Measurements from ENCODE around the gene ANKLE2.

- TF ChIP-seq, protein P1, sequence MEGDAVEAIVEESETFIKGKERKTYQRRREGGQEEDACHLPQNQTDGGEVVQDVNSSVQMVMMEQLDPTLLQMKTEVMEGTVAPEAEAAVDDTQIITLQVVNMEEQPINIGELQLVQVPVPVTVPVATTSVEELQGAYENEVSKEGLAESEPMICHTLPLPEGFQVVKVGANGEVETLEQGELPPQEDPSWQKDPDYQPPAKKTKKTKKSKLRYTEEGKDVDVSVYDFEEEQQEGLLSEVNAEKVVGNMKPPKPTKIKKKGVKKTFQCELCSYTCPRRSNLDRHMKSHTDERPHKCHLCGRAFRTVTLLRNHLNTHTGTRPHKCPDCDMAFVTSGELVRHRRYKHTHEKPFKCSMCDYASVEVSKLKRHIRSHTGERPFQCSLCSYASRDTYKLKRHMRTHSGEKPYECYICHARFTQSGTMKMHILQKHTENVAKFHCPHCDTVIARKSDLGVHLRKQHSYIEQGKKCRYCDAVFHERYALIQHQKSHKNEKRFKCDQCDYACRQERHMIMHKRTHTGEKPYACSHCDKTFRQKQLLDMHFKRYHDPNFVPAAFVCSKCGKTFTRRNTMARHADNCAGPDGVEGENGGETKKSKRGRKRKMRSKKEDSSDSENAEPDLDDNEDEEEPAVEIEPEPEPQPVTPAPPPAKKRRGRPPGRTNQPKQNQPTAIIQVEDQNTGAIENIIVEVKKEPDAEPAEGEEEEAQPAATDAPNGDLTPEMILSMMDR (IDR thresholded peaks at IDR 0.05 in 4 of 5, conservative IDR thresholded peaks at IDR 0.05 in 1 of 5), result no peak
- TF ChIP-seq POLR2A (IDR thresholded peaks at IDR 0.05), result no peak
Measured at GRCh38 chr12:132754160-132754932, 7.3 kb downstream of the ANKLE2 start.

All from gastrocnemius medialis (tissue), 4 donors.